WERI-Rb-1 (cell line): Measurements from ENCODE around the gene TMEM50A.
A peak's percentile ranks its signal among the peaks of the same experiment; 100 is the strongest.
"Not testable (repeated sequence)": the region's sequence is repeated elsewhere in the genome, so short reads cannot be mapped to it uniquely, and the experiment has no call there.

ENCODE experiments used
- DNase-seq: peaks from one replicate; pipeline ENCODE4 v3.0.0-alpha.2; 2020
- H3K27ac ChIP-seq: fragments of 250-450 bp; sonication (Bioruptor Pico); 2 replicates; pipeline ENCODE4 v1.5.1; 2020; ENCODE audit warnings: mild to moderate bottlenecking, moderate library complexity
- H3K27me3 ChIP-seq: fragments of 250-450 bp; sonication (Bioruptor Pico); 2 replicates; pipeline ENCODE4 v1.5.1; 2021; ENCODE audit warnings: mild to moderate bottlenecking, low read depth, moderate library complexity; ENCODE audit not compliant: insufficient read depth, severe bottlenecking
- H3K36me3 ChIP-seq: fragments of 250-450 bp; sonication (Bioruptor Pico); 2 replicates; pipeline ENCODE4 v1.5.1; 2020; ENCODE audit warnings: mild to moderate bottlenecking, moderate library complexity
- H3K4me3 ChIP-seq: 2 replicates; pipeline ENCODE4 v1.5.1; 2011; ENCODE audit warnings: low read depth, mild to moderate bottlenecking, control low read depth, low read length
- H3K9me3 ChIP-seq: fragments of 250-450 bp; sonication (Bioruptor Pico); 2 replicates; pipeline ENCODE4 v1.5.1; 2021; ENCODE audit warnings: mild to moderate bottlenecking, moderate library complexity; ENCODE audit not compliant: severe bottlenecking
- CTCF ChIP-seq: IDR thresholded peaks from 2 replicates; pipeline ENCODE4 v1.5.1; 2011; ENCODE audit warnings: low read depth, mild to moderate bottlenecking, control low read depth, inconsistent platforms, low read length

The TMEM50A gene

DNA sequence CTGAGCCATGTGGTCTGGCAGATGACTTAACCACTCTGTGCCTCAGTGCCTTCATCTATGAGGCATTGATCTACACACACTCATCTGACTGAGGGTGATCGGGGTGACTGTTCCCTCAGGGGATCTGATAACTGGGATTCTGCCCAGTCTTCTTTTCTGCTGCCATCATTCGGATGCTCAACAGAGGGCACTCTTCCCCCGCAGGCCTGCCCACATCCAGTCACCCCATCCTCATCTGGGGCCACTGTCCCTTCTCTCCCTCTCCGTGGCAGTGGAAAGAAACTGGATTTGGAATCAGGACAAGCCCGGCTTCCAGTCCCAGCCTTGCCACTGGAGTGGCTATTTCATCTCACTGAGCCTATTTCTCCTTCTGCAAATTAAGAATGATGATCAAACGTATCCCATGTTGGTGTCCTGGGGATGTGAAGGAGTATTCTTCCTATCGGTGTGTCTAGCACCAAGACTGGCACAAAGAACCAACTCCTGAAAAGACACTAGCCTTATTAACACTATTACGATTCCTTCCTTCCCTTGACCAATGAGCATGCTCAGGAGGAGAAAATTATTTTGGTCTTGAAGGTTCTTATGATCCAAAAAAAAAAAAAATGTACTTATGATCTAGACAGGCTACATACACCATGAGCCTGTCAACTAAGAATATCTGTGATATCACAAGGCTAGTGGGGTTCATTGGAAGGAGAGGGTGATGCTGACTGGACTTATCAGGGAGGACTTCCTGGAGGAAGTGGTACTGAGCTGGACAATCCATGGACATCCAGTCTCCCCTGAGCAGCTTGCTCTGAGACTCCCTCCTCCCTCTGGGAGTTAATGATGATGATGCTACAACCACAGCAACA is 65.0 kb downstream of the TMEM50A start:
- H3K27me3 ChIP-seq, H3K36me3 ChIP-seq, H3K27ac ChIP-seq, H3K4me3 ChIP-seq, H3K9me3 ChIP-seq: not testable (repeated sequence)
- DNase-seq = peak; percentile 33
- peak; percentile 31 for TF ChIP-seq CTCF

GRCh38 chr1:25405731-25406305 is 67.7 kb downstream of the TMEM50A start:
- not testable (repeated sequence) for H3K27ac ChIP-seq, H3K36me3 ChIP-seq, H3K27me3 ChIP-seq, H3K4me3 ChIP-seq, H3K9me3 ChIP-seq, DNase-seq

GRCh38 chr1:25409641-25410427 is 71.7 kb downstream of the TMEM50A start:
- H3K9me3 ChIP-seq, H3K36me3 ChIP-seq, H3K4me3 ChIP-seq, H3K27me3 ChIP-seq: not testable (repeated sequence)
- peak overlapping the region; percentile 52 for H3K27ac ChIP-seq
- peak; percentile 74 for DNase-seq
